Measurements from ENCODE around the gene PPP1CC. TPM values are rescaled to one million over a fixed set of nuclear protein-coding genes. Genes with fewer than 3 reads are reported as not detected.

The PPP1CC gene
- polyA plus RNA-seq, 1 of the 3 experiments (the other 2 are of a cell fraction), result 62.0 TPM

- Histone ChIP-seq H3K9ac (no peak overlapping the region), H3K4me3 (ENCODE audit: low read depth in 2 of 2, low read length in 1 of 2) (no peak overlapping the region), H3K79me2 (ENCODE audit: insufficient read depth) (no peaks in the 10 kb centered on the region), H3K9me2 (no peaks in the 10 kb centered on the region), H3K9me3 (no peaks in the 10 kb centered on the region), H3K27ac (ENCODE audit: low read depth in 2 of 2, low read length in 1 of 2) (no peak overlapping the region), H3K36me3 (replicated peaks in 1 of 2; ENCODE audit: control insufficient read depth in 1 of 2, insufficient read depth in 2 of 2, low read length in 1 of 2) (no peaks in the 10 kb centered on the region), H3K4me1 (ENCODE audit: control insufficient read depth in 1 of 2, insufficient read depth in 2 of 2, low read depth in 1 of 2, low read length in 1 of 2) (peaks cover 0 to 8% of the 10 kb centered on the region in 2 experiments; a peak in 1 of 4 replicates), H4K20me1 (ENCODE audit: insufficient read depth) (no peaks in the 10 kb centered on the region), H3K27me3 (ENCODE audit: insufficient read depth) (no peaks in the 10 kb centered on the region), H2AFZ (ENCODE audit: low read depth) (no peak overlapping the region), H3F3A (replicated peaks; ENCODE audit: insufficient read depth) (no peaks in the 10 kb centered on the region), H3K4me2 (no peak overlapping the region)
- DNase-seq, result no peak
- WGBS (ENCODE audit: low lambda C conversion rate), result 89% methylated on average over 5 of the region's 5 CpGs
- POLR2A ChIA-PET, result no interaction called here
- TF ChIP-seq, protein P1, sequence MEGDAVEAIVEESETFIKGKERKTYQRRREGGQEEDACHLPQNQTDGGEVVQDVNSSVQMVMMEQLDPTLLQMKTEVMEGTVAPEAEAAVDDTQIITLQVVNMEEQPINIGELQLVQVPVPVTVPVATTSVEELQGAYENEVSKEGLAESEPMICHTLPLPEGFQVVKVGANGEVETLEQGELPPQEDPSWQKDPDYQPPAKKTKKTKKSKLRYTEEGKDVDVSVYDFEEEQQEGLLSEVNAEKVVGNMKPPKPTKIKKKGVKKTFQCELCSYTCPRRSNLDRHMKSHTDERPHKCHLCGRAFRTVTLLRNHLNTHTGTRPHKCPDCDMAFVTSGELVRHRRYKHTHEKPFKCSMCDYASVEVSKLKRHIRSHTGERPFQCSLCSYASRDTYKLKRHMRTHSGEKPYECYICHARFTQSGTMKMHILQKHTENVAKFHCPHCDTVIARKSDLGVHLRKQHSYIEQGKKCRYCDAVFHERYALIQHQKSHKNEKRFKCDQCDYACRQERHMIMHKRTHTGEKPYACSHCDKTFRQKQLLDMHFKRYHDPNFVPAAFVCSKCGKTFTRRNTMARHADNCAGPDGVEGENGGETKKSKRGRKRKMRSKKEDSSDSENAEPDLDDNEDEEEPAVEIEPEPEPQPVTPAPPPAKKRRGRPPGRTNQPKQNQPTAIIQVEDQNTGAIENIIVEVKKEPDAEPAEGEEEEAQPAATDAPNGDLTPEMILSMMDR (IDR thresholded peaks at IDR 0.05), result no peak
- no peak for TF ChIP-seq USF1 (IDR thresholded peaks at IDR 0.05; ENCODE audit: borderline replicate concordance, low read depth)
- TF ChIP-seq, protein P2, sequence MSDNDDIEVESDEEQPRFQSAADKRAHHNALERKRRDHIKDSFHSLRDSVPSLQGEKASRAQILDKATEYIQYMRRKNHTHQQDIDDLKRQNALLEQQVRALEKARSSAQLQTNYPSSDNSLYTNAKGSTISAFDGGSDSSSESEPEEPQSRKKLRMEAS (IDR thresholded peaks at IDR 0.05; ENCODE audit: low read depth), result no peak
- TF ChIP-seq ELF1 (IDR thresholded peaks at IDR 0.05), result no peak
- TF ChIP-seq ZBTB33 (IDR thresholded peaks at IDR 0.05; ENCODE audit: borderline replicate concordance, low read depth), result no peak
- TF ChIP-seq POLR2AphosphoS5 (IDR thresholded peaks at IDR 0.05; ENCODE audit: low read depth, low read length), result no peak
- no peak for TF ChIP-seq TEAD4 (IDR thresholded peaks at IDR 0.05; ENCODE audit: borderline replicate concordance, insufficient read depth)
- TF ChIP-seq PBX3 (IDR thresholded peaks at IDR 0.05), result no peak
- no peak for TF ChIP-seq NFIC (IDR thresholded peaks at IDR 0.05; ENCODE audit: borderline replicate concordance)
- no peak for TF ChIP-seq TCF12 (IDR thresholded peaks at IDR 0.05)
- no peak for TF ChIP-seq RAD21 (IDR thresholded peaks at IDR 0.05; ENCODE audit: low read length)
- no peak for TF ChIP-seq JUND (IDR thresholded peaks at IDR 0.05)
- TF ChIP-seq, protein P3, sequence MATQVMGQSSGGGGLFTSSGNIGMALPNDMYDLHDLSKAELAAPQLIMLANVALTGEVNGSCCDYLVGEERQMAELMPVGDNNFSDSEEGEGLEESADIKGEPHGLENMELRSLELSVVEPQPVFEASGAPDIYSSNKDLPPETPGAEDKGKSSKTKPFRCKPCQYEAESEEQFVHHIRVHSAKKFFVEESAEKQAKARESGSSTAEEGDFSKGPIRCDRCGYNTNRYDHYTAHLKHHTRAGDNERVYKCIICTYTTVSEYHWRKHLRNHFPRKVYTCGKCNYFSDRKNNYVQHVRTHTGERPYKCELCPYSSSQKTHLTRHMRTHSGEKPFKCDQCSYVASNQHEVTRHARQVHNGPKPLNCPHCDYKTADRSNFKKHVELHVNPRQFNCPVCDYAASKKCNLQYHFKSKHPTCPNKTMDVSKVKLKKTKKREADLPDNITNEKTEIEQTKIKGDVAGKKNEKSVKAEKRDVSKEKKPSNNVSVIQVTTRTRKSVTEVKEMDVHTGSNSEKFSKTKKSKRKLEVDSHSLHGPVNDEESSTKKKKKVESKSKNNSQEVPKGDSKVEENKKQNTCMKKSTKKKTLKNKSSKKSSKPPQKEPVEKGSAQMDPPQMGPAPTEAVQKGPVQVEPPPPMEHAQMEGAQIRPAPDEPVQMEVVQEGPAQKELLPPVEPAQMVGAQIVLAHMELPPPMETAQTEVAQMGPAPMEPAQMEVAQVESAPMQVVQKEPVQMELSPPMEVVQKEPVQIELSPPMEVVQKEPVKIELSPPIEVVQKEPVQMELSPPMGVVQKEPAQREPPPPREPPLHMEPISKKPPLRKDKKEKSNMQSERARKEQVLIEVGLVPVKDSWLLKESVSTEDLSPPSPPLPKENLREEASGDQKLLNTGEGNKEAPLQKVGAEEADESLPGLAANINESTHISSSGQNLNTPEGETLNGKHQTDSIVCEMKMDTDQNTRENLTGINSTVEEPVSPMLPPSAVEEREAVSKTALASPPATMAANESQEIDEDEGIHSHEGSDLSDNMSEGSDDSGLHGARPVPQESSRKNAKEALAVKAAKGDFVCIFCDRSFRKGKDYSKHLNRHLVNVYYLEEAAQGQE (IDR thresholded peaks at IDR 0.05; ENCODE audit: low read depth, low read length), result no peak
- no peak for TF ChIP-seq GABPA (IDR thresholded peaks at IDR 0.05; ENCODE audit: low read depth)
- no peak for TF ChIP-seq TAF1 (IDR thresholded peaks at IDR 0.05; ENCODE audit: borderline replicate concordance, low read depth, low read length)
- TF ChIP-seq, protein P4, sequence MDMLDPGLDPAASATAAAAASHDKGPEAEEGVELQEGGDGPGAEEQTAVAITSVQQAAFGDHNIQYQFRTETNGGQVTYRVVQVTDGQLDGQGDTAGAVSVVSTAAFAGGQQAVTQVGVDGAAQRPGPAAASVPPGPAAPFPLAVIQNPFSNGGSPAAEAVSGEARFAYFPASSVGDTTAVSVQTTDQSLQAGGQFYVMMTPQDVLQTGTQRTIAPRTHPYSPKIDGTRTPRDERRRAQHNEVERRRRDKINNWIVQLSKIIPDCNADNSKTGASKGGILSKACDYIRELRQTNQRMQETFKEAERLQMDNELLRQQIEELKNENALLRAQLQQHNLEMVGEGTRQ (IDR thresholded peaks at IDR 0.05; ENCODE audit: borderline replicate concordance, low read depth, low read length), result no peak
- no peak for TF ChIP-seq SMC3 (IDR thresholded peaks at IDR 0.05; ENCODE audit: low read depth, low read length)
- CTCF ChIA-PET, result interaction anchor here (0.8 to 1.6 kb wide), 3 partner anchors 10 to 153 kb away, joined by 3 to 4 read pairs (median 3); no protein-coding TSS in a partner anchor
These were observed 38.5 kb downstream of the PPP1CC start for GRCh38 chr12:110704231-110704630.

Data from SK-N-SH (cell line).